Measurements from ENCODE around the gene SCGB3A2.
A peak's percentile ranks its signal among the peaks of the same experiment; 100 is the strongest.

SCGB3A2 gene

DNA sequence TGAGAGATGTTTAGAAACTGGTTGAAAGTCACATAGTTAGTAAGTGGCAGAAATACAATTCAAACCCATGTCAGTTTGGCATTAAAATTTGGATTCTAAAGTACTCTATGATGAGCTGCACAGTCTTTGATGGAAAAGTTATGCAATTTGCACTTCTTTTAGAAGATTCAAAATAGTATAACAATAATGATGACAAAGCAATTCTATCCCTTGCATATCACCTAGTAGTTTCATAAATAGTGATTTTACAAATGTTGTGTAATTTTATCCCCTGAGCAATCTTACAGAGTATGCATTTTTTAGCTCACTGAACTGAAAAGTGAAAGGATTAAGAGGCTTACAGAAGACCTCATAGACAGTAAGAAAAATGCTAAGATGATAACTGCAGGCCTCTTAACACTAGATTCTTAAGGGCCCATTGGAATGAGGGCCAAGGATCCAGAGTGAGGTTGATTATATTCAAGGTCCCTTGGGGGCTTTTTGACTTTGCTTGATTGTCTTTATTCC lies 24.2 kb downstream of the SCGB3A2 start:
- TF ChIP-seq, protein P1, sequence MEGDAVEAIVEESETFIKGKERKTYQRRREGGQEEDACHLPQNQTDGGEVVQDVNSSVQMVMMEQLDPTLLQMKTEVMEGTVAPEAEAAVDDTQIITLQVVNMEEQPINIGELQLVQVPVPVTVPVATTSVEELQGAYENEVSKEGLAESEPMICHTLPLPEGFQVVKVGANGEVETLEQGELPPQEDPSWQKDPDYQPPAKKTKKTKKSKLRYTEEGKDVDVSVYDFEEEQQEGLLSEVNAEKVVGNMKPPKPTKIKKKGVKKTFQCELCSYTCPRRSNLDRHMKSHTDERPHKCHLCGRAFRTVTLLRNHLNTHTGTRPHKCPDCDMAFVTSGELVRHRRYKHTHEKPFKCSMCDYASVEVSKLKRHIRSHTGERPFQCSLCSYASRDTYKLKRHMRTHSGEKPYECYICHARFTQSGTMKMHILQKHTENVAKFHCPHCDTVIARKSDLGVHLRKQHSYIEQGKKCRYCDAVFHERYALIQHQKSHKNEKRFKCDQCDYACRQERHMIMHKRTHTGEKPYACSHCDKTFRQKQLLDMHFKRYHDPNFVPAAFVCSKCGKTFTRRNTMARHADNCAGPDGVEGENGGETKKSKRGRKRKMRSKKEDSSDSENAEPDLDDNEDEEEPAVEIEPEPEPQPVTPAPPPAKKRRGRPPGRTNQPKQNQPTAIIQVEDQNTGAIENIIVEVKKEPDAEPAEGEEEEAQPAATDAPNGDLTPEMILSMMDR (IDR thresholded peaks at IDR 0.05; ENCODE audit: low read depth, low read length, missing control alignments) = no peak
- no peaks in the 10 kb centered on the region for H3K27me3 ChIP-seq (replicated peaks)
- DNase-seq = no peak
- in situ Hi-C loops (cut with HindIII; ENCODE audit: low pct_ligation_motif_present, low sequenced_read_pairs) = no loop called here
- no peak overlapping the region for H3K4me3 ChIP-seq (ENCODE audit: low read depth, low read length)
- H3K36me3 ChIP-seq (replicated peaks) = no peaks in the 10 kb centered on the region
- no peak overlapping the region for H3K27ac ChIP-seq

DNA sequence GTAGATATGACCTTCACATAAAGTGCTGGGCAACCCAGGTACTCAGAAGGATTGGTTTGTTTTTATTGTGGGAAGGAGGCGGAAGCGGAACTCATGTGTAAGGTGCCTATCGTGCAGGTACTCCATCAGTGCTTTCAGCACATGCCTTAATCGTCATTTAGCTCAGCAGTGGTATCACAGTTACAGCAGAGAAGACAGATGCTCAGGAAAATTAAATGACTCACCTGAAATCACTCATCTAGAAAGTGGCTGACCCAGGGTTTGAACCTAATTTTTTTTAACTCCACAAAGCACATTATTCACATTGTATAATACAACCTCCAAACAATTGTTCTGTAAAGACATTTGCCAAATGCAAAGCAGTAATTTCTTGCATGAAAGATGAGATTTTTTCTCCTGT lies 25.6 kb downstream of the SCGB3A2 start:
- H3K36me3 ChIP-seq (replicated peaks) = no peaks in the 10 kb centered on the region
- H3K4me3 ChIP-seq (ENCODE audit: low read depth, low read length) = no peak overlapping the region
- DNase-seq = no peak
- H3K27ac ChIP-seq = no peak overlapping the region
- in situ Hi-C loops (cut with HindIII; ENCODE audit: low pct_ligation_motif_present, low sequenced_read_pairs) = no loop called here
- TF ChIP-seq, protein P1 (IDR thresholded peaks at IDR 0.05; ENCODE audit: low read depth, low read length, missing control alignments) = no peak
- no peaks in the 10 kb centered on the region for H3K27me3 ChIP-seq (replicated peaks)

DNA sequence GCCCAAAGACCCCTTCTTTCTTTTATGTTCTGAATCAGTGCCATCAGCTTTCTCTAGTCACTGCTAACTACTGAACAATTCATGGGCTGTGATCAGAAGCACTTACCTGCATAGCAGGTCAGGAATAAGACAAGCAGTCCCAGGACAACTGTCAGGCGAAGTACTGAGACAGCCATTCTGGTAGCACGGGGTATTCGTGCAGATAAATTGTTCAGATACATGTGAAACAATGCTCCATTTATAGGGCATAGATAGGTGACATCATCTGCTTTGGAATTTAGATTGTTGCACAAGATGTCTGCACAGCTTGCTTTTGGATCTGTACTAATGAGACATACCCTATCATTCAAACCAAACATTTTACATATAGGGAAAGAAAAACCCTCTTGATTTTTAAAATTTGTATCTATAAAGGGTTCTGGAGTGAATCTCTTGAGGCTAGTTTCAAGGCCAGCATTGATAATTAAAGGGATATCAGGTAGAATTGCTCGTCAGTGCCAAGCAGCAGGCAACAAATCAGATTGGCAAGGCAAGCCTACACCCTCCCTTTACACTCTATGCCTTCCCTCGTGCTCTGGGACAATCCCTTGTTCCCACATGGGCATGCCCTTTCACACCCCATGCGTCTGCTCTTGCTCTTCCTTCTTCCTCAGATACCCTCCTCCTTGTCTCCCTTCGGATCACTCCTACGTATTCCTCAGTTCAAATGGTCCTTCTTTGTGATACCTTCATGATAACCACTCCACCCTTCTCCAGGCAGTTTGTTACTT lies 28.0 kb downstream of the SCGB3A2 start, which contains the start of gene C5orf46:
Gene C5orf46, minus strand, starts transcription at position 213 of the 770 bp plus-strand sequence. Its CDS starts 37 bp downstream, at position 176.
- in situ Hi-C loops (cut with HindIII; ENCODE audit: low pct_ligation_motif_present, low sequenced_read_pairs) = no loop called here
- no peaks in the 10 kb centered on the region for H3K36me3 ChIP-seq (replicated peaks)
- TF ChIP-seq, protein P1 (IDR thresholded peaks at IDR 0.05; ENCODE audit: low read depth, low read length, missing control alignments) = no peak
- DNase-seq = peak; percentile 53
- peak within 1 kb of the TSS; percentile 35 for H3K27ac ChIP-seq
- peak within 1 kb of the TSS; percentile 6 for H3K4me3 ChIP-seq (ENCODE audit: low read depth, low read length)
- H3K27me3 ChIP-seq (replicated peaks) = no peaks in the 10 kb centered on the region

DNA sequence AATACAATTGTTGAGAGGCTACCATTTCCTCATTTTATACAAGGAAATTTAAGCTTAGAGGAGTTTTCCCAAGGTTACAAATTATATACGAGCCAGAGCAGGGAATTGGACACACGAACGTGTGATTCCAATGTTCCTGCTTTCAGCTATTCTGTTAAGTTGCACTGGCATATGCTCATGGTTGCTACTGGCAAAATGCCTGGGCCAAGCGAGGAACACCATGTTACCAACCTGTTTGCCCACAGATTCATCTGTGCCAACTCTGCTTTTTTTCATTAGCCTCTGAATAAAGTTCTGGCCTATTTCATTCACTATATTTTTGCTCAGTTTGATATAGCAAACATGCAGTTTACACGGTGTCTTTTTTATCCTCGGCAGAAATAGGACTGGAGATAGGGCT lies 32.9 kb downstream of the SCGB3A2 start:
- Histone ChIP-seq H3K36me3 (replicated peaks) (no peaks in the 10 kb centered on the region), H3K27me3 (replicated peaks) (no peaks in the 10 kb centered on the region), H3K27ac (no peak overlapping the region), H3K4me3 (ENCODE audit: low read depth, low read length) (no peak overlapping the region)
- DNase-seq = no peak
- in situ Hi-C loops (cut with HindIII; ENCODE audit: low pct_ligation_motif_present, low sequenced_read_pairs) = no loop called here
- TF ChIP-seq, protein P1 (IDR thresholded peaks at IDR 0.05; ENCODE audit: low read depth, low read length, missing control alignments) = no peak

DNA sequence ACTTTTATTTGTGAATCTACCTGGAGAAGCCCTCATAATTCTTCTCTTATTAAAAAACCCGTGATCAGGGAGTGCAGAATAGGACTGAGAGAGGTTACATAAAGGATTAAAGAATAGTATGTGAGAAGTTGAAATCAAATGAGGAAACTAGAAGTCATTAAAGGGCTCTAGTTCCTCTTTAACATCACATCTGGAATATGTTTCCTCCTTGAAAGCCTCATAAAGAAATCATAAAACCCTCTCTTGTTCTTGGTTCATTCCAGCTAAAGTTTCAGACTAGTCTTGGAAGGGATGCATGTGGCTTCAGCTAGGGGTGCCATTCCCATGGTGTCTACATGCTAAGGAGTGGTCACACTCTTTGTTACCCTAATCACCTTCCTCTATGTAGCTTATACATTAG lies 33.5 kb downstream of the SCGB3A2 start:
- H3K36me3 ChIP-seq (replicated peaks) = no peaks in the 10 kb centered on the region
- DNase-seq = no peak
- H3K27ac ChIP-seq = no peak overlapping the region
- TF ChIP-seq, protein P1 (IDR thresholded peaks at IDR 0.05; ENCODE audit: low read depth, low read length, missing control alignments) = no peak
- H3K27me3 ChIP-seq (replicated peaks) = no peaks in the 10 kb centered on the region
- no peak overlapping the region for H3K4me3 ChIP-seq (ENCODE audit: low read depth, low read length)
- in situ Hi-C loops (cut with HindIII; ENCODE audit: low pct_ligation_motif_present, low sequenced_read_pairs) = no loop called here
